ENCODE data around the gene UBE2S. TPM values are rescaled to one million over a fixed set of nuclear protein-coding genes. Genes with fewer than 3 reads are reported as not detected.

The UBE2S gene
- total RNA-seq, 1 donor from 2014 or later: 56.2 TPM

DNA sequence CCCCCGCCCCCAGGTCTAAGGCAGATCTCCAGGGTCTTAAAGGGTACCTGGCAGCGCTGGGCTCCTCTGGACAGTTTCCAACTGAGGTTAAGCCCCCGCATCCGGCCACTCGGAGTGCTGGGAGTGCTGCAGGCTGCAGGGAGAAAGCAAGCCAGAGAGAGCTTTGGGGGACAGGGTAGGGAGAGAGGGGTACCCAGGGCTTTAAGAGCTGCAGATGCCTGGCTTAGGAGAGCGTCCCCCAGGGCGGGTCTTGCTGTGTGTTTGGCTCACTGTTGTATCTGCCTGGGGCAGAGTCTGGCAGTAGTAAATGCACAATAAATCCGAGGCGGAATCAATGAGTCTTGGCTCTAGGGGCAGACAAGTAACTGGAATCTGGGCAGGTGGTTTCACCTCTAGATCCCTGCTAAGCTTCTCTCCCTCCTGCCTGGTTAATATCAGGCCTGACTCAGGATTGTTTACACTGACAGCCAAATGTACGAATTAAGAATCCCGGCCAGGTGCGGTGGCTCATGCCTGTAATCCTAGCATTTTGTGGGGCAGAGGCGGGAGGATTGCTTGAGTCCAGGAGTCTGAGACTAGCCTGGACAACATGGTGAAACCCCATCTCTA is 52.3 kb downstream of the UBE2S start:
- DNase-seq (ENCODE audit: low spot score): no peak
- H3K4me3 Mint-ChIP-seq (ENCODE audit: unreplicated experiment): no peak overlapping the region
- TF ChIP-seq, protein P1, sequence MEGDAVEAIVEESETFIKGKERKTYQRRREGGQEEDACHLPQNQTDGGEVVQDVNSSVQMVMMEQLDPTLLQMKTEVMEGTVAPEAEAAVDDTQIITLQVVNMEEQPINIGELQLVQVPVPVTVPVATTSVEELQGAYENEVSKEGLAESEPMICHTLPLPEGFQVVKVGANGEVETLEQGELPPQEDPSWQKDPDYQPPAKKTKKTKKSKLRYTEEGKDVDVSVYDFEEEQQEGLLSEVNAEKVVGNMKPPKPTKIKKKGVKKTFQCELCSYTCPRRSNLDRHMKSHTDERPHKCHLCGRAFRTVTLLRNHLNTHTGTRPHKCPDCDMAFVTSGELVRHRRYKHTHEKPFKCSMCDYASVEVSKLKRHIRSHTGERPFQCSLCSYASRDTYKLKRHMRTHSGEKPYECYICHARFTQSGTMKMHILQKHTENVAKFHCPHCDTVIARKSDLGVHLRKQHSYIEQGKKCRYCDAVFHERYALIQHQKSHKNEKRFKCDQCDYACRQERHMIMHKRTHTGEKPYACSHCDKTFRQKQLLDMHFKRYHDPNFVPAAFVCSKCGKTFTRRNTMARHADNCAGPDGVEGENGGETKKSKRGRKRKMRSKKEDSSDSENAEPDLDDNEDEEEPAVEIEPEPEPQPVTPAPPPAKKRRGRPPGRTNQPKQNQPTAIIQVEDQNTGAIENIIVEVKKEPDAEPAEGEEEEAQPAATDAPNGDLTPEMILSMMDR (IDR thresholded peaks at IDR 0.05; ENCODE audit: unreplicated experiment): no peak
- H3K9me3 Mint-ChIP-seq (ENCODE audit: unreplicated experiment): no peaks in the 10 kb centered on the region
- peaks cover 3% of the 10 kb centered on the region for H3K36me3 Mint-ChIP-seq (ENCODE audit: low read depth, unreplicated experiment)
- peaks cover 35% of the 10 kb centered on the region for H3K27me3 Mint-ChIP-seq (ENCODE audit: unreplicated experiment)
- peaks cover 3% of the 10 kb centered on the region for H3K4me1 Mint-ChIP-seq (ENCODE audit: unreplicated experiment)
- H3K27ac Mint-ChIP-seq (ENCODE audit: unreplicated experiment): peak overlapping the region; percentile 70

DNA sequence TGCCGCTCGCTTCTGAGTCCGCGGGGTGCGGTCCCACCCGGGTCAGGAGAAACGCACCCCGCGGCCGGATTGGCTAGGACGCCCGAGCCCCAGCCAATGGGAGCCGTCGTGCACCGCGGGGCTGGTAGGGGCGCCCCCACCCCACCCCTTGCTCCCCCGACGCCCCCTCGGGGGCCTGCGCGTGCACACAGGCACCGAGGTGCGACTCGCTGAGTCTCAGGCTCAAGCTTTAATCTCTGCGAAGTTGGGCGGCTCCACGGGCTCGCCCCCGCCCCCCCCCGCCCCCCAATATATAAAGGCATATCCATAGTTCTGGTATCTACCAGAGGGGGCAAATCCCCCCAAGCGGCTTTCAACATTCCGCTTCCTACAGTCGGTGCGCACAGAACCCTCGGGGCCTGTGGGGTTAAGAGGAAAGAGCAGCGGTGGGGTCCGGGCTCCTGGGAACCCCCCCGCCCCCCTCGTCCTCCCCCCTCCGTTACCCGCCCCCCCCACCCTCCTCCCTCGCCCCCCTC is 52.8 kb downstream of the UBE2S start, which contains the start of gene COX6B2:
COX6B2 (minus strand) TSS at position 22 of the 515 bp plus-strand sequence. CDS start 198 bp downstream, outside the sequence.
- TF ChIP-seq, protein P1 (IDR thresholded peaks at IDR 0.05; ENCODE audit: unreplicated experiment): no peak
- Mint-ChIP-seq H3K27ac (ENCODE audit: unreplicated experiment) (peak within 1 kb of the TSS; percentile 70), H3K9me3 (ENCODE audit: unreplicated experiment) (no peaks in the 10 kb centered on the region), H3K4me1 (ENCODE audit: unreplicated experiment) (peaks cover 3% of the 10 kb centered on the region), H3K36me3 (ENCODE audit: low read depth, unreplicated experiment) (peaks cover 3% of the 10 kb centered on the region), H3K27me3 (ENCODE audit: unreplicated experiment) (peaks cover 35% of the 10 kb centered on the region), H3K4me3 (ENCODE audit: unreplicated experiment) (peak within 1 kb of the TSS; percentile 73)
- no peak for DNase-seq (ENCODE audit: low spot score)

GRCh38 chr19:55353803-55354697 is 53.5 kb downstream of the UBE2S start:
- H3K27me3 Mint-ChIP-seq (ENCODE audit: unreplicated experiment): peaks cover 35% of the 10 kb centered on the region
- peak overlapping the region; percentile 73 for H3K4me3 Mint-ChIP-seq (ENCODE audit: unreplicated experiment)
- H3K4me1 Mint-ChIP-seq (ENCODE audit: unreplicated experiment): peaks cover 3% of the 10 kb centered on the region
- H3K9me3 Mint-ChIP-seq (ENCODE audit: unreplicated experiment): no peaks in the 10 kb centered on the region
- DNase-seq (ENCODE audit: low spot score): peak; percentile 72
- H3K36me3 Mint-ChIP-seq (ENCODE audit: low read depth, unreplicated experiment): peaks cover 3% of the 10 kb centered on the region
- TF ChIP-seq, protein P1 (IDR thresholded peaks at IDR 0.05; ENCODE audit: unreplicated experiment): no peak
- no peak overlapping the region for H3K27ac Mint-ChIP-seq (ENCODE audit: unreplicated experiment)

DNA sequence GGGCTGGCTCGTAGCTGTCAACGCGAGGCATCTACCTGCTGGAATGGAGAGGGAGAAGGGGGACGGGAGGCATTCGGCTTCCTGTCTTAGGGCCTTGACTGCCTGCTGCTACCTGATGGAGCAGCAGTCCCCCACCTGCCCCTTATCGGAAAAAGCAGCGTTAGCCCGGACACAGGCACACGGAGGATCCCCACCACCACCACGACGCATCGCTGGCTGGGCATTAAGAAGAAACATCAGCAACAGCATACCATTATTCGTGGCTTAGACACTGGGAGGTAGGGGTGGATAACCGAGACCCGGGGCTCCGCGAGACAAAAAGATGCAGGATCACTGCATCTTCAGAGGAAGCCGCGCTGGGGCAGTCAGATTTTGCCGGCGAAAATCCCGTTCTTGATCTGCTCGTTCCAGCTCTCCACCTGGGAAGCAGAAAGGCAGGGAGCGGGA is 54.2 kb downstream of the UBE2S start:
- Mint-ChIP-seq H3K4me3 (ENCODE audit: unreplicated experiment) (no peak overlapping the region), H3K9me3 (ENCODE audit: unreplicated experiment) (no peaks in the 10 kb centered on the region), H3K27ac (ENCODE audit: unreplicated experiment) (no peak overlapping the region), H3K27me3 (ENCODE audit: unreplicated experiment) (peaks cover 35% of the 10 kb centered on the region), H3K4me1 (ENCODE audit: unreplicated experiment) (peaks cover 9% of the 10 kb centered on the region), H3K36me3 (ENCODE audit: low read depth, unreplicated experiment) (peaks cover 3% of the 10 kb centered on the region)
- TF ChIP-seq, protein P1 (IDR thresholded peaks at IDR 0.05; ENCODE audit: unreplicated experiment): no peak
- no peak for DNase-seq (ENCODE audit: low spot score)

Data from endothelial cell (in vitro differentiated cells).